Body of pancreas (tissue), 4 donors: ENCODE measurements around the gene LAMP1. TPM values are rescaled to one million over a fixed set of nuclear protein-coding genes. Genes with fewer than 3 reads are reported as not detected.

Experiments
- ATAC-seq: fragments of 150-250 bp; one replicate; pipeline ENCODE4 v1.9.1; 2016
- DNase-seq, 4 donors: peaks; one replicate each; pipeline ENCODE4 v3.0.0-alpha.2; 2019
- H3K27ac ChIP-seq, 4 donors: fragments of 200-600 bp; sonication (generic); 1 replicate in 3 of 4; 2 replicates in 1 of 4; pipeline versions ENCODE4 v1.5.1 to v1.6.1; 2016 to 2019; ENCODE audit warnings: mild to moderate bottlenecking in 1 of 4, mixed read lengths in 1 of 4, moderate library complexity in 1 of 4
- H3K27me3 ChIP-seq, 2 donors: fragments of 200-600 bp; sonication (generic); one replicate each; pipeline ENCODE4 v1.6.0; 2016; ENCODE audit warnings: mild to moderate bottlenecking in 1 of 2
- H3K36me3 ChIP-seq, 2 donors: fragments of 200-600 bp; sonication (generic); replicated peaks in 1 of 2; 2 replicates each; pipeline ENCODE4 v1.5.1; 2016; ENCODE audit warnings: low read depth in 2 of 2; ENCODE audit not compliant: insufficient read depth in 1 of 2
- H3K4me1 ChIP-seq: fragments of 200-600 bp; sonication (generic); one replicate; pipeline ENCODE4 v1.6.0; 2016
- H3K4me3 ChIP-seq, 2 donors: fragments of 200-600 bp; sonication (generic); 1 replicate in 1 of 2; 2 replicates in 1 of 2; pipeline ENCODE4 v1.5.1; 2016 to 2019
- H3K9me3 ChIP-seq, 3 donors: fragments of 200-600 bp; sonication (generic); 1 replicate in 2 of 3; 2 replicates in 1 of 3; pipeline ENCODE4 v1.5.1; 2016
- POLR2A ChIP-seq, 3 donors: fragments of 450-650 bp; IDR thresholded peaks; one replicate each; pipeline ENCODE4 v1.6.1; 2016; ENCODE audit warnings: antibody characterized with exemption in 3 of 3, mild to moderate bottlenecking in 2 of 3
- WGBS, 2 donors: methylation state at CpG; one replicate each; pipeline ENCODE4 v1.1.5; 2017; 5-methylcytosine and 5-hydroxymethylcytosine counted together
- intact Hi-C: fragments of 100-400 bp; cut with DNase I; formaldehyde crosslinking; loops from one replicate; pipeline ENCODE4 v1.15.1; 2023
- total RNA-seq, 2 donors: library from RNA; depleted of rRNA; stranded (reverse); fragments of >200 nt; gene quantifications; one replicate each; pipeline ENCODE4 v1.1.0, GENCODE V29; 2016
- TF ChIP-seq, protein P1 (sequence below), 7 experiments: fragments of 450-650 bp in 4 of 7; fragments of 200-600 bp in 3 of 7; sonication (generic) in 3 of 7; IDR thresholded peaks; one replicate each; pipeline ENCODE4 v1.5.1; 2016 to 2019; ENCODE audit warnings: antibody characterized with exemption in 7 of 7

The LAMP1 gene
- total RNA-seq, 2 donors from 2014 or later = 68.5 to 92.6 TPM

GRCh38 chr13:113321546-113321945 lies 24.5 kb downstream of the LAMP1 start:
- no peak for DNase-seq
- H3K4me1 ChIP-seq = no peaks in the 10 kb centered on the region
- no peak overlapping the region for H3K4me3 ChIP-seq
- WGBS, 2 donors = 85 to 95% methylated on average over 15 to 22 of the region's 22 CpGs
- TF ChIP-seq POLR2A (IDR thresholded peaks at IDR 0.05) = no peak
- TF ChIP-seq, protein P1, sequence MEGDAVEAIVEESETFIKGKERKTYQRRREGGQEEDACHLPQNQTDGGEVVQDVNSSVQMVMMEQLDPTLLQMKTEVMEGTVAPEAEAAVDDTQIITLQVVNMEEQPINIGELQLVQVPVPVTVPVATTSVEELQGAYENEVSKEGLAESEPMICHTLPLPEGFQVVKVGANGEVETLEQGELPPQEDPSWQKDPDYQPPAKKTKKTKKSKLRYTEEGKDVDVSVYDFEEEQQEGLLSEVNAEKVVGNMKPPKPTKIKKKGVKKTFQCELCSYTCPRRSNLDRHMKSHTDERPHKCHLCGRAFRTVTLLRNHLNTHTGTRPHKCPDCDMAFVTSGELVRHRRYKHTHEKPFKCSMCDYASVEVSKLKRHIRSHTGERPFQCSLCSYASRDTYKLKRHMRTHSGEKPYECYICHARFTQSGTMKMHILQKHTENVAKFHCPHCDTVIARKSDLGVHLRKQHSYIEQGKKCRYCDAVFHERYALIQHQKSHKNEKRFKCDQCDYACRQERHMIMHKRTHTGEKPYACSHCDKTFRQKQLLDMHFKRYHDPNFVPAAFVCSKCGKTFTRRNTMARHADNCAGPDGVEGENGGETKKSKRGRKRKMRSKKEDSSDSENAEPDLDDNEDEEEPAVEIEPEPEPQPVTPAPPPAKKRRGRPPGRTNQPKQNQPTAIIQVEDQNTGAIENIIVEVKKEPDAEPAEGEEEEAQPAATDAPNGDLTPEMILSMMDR (IDR thresholded peaks at IDR 0.05) = no peak
- H3K9me3 ChIP-seq = no peaks in the 10 kb centered on the region
- intact Hi-C loops = no loop called here
- no peaks in the 10 kb centered on the region for H3K27me3 ChIP-seq
- no peak for ATAC-seq
- H3K27ac ChIP-seq = no peak overlapping the region
- H3K36me3 ChIP-seq = peaks cover 15 to 31% of the 10 kb centered on the region in 2 donors

DNA sequence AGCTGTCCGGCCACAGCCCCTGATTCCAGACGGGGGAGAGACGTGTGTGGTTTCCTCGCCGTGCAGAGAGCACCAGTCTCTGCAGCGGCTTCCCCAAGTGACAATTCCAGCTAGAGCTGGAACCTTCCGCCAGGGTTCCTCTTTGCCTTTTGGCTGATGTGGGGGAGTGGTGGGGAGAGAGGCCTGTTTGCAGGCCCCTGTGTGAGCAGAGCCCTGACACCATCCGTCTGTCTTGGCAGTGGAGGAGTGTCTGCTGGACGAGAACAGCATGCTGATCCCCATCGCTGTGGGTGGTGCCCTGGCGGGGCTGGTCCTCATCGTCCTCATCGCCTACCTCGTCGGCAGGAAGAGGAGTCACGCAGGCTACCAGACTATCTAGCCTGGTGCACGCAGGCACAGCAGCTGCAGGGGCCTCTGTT lies 25.0 kb downstream of the LAMP1 start:
- WGBS, 2 donors = 79 to 80% methylated on average over 4 to 17 of the region's 17 CpGs
- H3K36me3 ChIP-seq = peaks cover 15 to 31% of the 10 kb centered on the region in 2 donors
- ATAC-seq = no peak

DNA sequence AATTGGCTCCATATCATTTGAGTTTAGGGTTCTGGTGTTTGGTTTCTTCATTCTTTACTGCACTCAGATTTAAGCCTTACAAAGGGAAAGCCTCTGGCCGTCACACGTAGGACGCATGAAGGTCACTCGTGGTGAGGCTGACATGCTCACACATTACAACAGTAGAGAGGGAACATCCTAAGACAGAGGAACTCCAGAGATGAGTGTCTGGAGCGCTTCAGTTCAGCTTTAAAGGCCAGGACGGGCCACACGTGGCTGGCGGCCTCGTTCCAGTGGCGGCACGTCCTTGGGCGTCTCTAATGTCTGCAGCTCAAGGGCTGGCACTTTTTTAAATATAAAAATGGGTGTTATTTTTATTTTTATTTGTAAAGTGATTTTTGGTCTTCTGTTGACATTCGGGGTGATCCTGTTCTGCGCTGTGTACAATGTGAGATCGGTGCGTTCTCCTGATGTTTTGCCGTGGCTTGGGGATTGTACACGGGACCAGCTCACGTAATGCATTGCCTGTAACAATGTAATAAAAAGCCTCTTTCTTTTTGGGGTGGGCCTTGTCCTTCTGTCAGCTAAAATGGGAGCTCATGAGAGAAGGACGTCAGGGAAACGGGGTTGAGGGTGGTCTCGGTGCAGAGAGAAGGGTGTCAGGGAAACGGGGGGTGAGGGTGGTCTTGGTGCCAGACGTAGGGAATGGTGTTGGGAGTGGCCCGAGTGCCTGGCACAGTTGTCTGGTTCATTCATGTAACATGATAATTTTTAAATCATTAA lies 26.0 kb downstream of the LAMP1 start:
- ATAC-seq (peak; percentile 34), DNase-seq (no peak)
- no peak overlapping the region for H3K4me3 ChIP-seq
- 82 to 83% methylated on average over 25 of the region's 25 CpGs for WGBS, 2 donors
- peaks cover 15 to 31% of the 10 kb centered on the region in 2 donors for H3K36me3 ChIP-seq
- H3K27me3 ChIP-seq = no peaks in the 10 kb centered on the region
- H3K4me1 ChIP-seq = no peaks in the 10 kb centered on the region
- H3K27ac ChIP-seq = peak overlapping the region in 1 of 4 donors; percentile 26
- TF ChIP-seq, protein P1 (IDR thresholded peaks at IDR 0.05) = no peak
- TF ChIP-seq POLR2A (IDR thresholded peaks at IDR 0.05) = no peak
- no peaks in the 10 kb centered on the region for H3K9me3 ChIP-seq
- intact Hi-C loops = no loop called here

More for the DNA sequence above, 25.0 kb downstream of the LAMP1 start:
- DNase-seq = no peak
- no peaks in the 10 kb centered on the region for H3K9me3 ChIP-seq
- H3K27ac ChIP-seq = peak overlapping the region in 1 of 4 donors; percentile 26
- no peak overlapping the region for H3K4me3 ChIP-seq
- H3K27me3 ChIP-seq = no peaks in the 10 kb centered on the region
- intact Hi-C loops = no loop called here
- TF ChIP-seq, protein P1 (IDR thresholded peaks at IDR 0.05) = no peak
- TF ChIP-seq POLR2A (IDR thresholded peaks at IDR 0.05) = no peak
- no peaks in the 10 kb centered on the region for H3K4me1 ChIP-seq

GRCh38 chr13:113323869-113324268 lies 26.8 kb downstream of the LAMP1 start:
- Histone ChIP-seq H3K27me3 (no peaks in the 10 kb centered on the region), H3K36me3 (peaks cover 15 to 31% of the 10 kb centered on the region in 2 donors), H3K4me3 (no peak overlapping the region), H3K27ac (no peak overlapping the region), H3K4me1 (no peaks in the 10 kb centered on the region), H3K9me3 (no peaks in the 10 kb centered on the region)
- WGBS, 2 donors = 87 to 90% methylated on average over 7 of the region's 7 CpGs
- ATAC-seq (no peak), DNase-seq (no peak)
- TF ChIP-seq, protein P1 (IDR thresholded peaks at IDR 0.05) = no peak
- TF ChIP-seq POLR2A (IDR thresholded peaks at IDR 0.05) = no peak
- intact Hi-C loops = no loop called here

DNA sequence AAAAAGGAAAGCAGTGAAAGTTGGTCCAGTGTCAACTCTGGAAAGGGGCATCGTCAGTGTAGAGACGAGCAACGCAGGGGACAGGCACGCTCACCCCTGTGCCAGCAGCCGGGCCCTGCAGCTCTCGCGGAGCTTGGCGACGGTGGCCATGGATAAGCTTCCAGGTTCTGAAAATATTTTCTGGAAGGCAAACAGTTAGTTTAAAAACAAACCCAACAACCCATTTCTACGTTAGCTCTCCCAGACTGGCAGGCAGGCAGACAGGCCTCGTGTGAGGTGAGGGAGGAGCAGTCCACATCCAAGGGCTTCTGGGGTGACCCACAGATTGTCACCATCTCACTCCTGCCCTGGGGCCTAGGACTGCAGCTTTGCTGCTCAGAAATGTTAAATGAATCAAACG lies 27.4 kb downstream of the LAMP1 start:
- peaks cover 15 to 30% of the 10 kb centered on the region in 2 donors for H3K36me3 ChIP-seq
- no peaks in the 10 kb centered on the region for H3K4me1 ChIP-seq
- no peaks in the 10 kb centered on the region for H3K9me3 ChIP-seq
- ATAC-seq (no peak), DNase-seq (no peak)
- TF ChIP-seq, protein P1 (IDR thresholded peaks at IDR 0.05) = no peak
- TF ChIP-seq POLR2A (IDR thresholded peaks at IDR 0.05) = no peak
- H3K27ac ChIP-seq = no peak overlapping the region
- WGBS, 2 donors = 81 to 90% methylated on average over 11 to 12 of the region's 12 CpGs
- intact Hi-C loops = no loop called here
- H3K4me3 ChIP-seq = no peak overlapping the region
- H3K27me3 ChIP-seq = no peaks in the 10 kb centered on the region
